GM18873 (cell line): ENCODE measurements around the gene SLC66A1.

Experiments used
- ATAC-seq: cut with Tn5 transposase; IDR thresholded peaks from one replicate; pipeline ENCODE4 v1.9.1; 2021; ENCODE audit warnings: mild to moderate bottlenecking, moderate library complexity, moderate number of reproducible peaks; ENCODE audit not compliant: unreplicated experiment, low FRiP score

The SLC66A1 gene

GRCh38 chr1:19374083-19374801 lies 62.1 kb downstream of the SLC66A1 start:
- no peak for ATAC-seq

- no peak for ATAC-seq
These were observed 62.8 kb downstream of the SLC66A1 start for GRCh38 chr1:19374926-19375325.

GRCh38 chr1:19375631-19376400 lies 63.7 kb downstream of the SLC66A1 start:
- no peak for ATAC-seq

GRCh38 chr1:19376428-19377372 lies 64.6 kb downstream of the SLC66A1 start:
- no peak for ATAC-seq

- no peak for ATAC-seq
These were observed 65.9 kb downstream of the SLC66A1 start for GRCh38 chr1:19377812-19378718.
